Measurements from ENCODE around the gene CORIN. TPM values are rescaled to one million over a fixed set of nuclear protein-coding genes. Genes with fewer than 3 reads are reported as not detected.
"Not testable (repeated sequence)": the region's sequence is repeated elsewhere in the genome, so short reads cannot be mapped to it uniquely, and the experiment has no call there.

CORIN gene
- total RNA-seq, 3 donors from 2014 or later: 1.6 to 6.4 (median 1.6) TPM

DNA sequence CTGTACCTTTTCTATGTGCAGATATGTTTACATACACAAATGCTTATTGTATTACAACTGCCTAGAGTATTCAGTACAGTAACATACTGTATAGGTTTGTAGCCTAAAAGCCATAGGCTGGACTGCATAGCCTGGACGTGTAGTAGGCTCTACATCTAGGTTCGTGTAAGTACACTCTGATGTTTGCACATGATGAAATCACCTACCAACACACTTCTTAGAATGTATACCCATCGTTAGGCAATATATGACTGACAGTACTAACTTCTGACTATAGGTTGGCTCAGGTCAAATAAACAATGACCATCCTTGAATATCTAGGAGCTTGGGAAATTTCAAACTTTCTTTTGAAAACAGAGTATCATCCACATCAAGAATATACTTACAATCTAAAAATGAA, 139.0 kb downstream of the CORIN start:
- H3K27me3 ChIP-seq: peaks cover 0 to under 1% of the 10 kb centered on the region in 2 donors
- no peak overlapping the region for H3K27ac ChIP-seq
- no peak for DNase-seq (ENCODE audit: low spot score in 2 of 2)
- no peak overlapping the region for H3K4me3 ChIP-seq
- intact Hi-C loops (cut with DNase I; ENCODE audit: low total_unique reads): no loop called here
- no peaks in the 10 kb centered on the region for H3K4me1 ChIP-seq
- TF ChIP-seq POLR2AphosphoS5 (IDR thresholded peaks at IDR 0.05): no peak
- no peaks in the 10 kb centered on the region for H3K36me3 ChIP-seq
- H3K9me3 ChIP-seq: no peaks in the 10 kb centered on the region

GRCh38 chr4:47696823-47697222, 141.0 kb downstream of the CORIN start:
- Histone ChIP-seq H3K36me3 (no peaks in the 10 kb centered on the region), H3K27ac (no peak overlapping the region), H3K4me1 (no peaks in the 10 kb centered on the region), H3K9me3 (no peaks in the 10 kb centered on the region), H3K27me3 (no peaks in the 10 kb centered on the region), H3K4me3 (no peak overlapping the region)
- intact Hi-C loops (cut with DNase I; ENCODE audit: low total_unique reads): no loop called here
- DNase-seq (ENCODE audit: low spot score in 2 of 2): no peak
- TF ChIP-seq POLR2A (IDR thresholded peaks at IDR 0.05): no peak
- no peak for TF ChIP-seq POLR2AphosphoS5 (IDR thresholded peaks at IDR 0.05)
- TF ChIP-seq, protein P1, sequence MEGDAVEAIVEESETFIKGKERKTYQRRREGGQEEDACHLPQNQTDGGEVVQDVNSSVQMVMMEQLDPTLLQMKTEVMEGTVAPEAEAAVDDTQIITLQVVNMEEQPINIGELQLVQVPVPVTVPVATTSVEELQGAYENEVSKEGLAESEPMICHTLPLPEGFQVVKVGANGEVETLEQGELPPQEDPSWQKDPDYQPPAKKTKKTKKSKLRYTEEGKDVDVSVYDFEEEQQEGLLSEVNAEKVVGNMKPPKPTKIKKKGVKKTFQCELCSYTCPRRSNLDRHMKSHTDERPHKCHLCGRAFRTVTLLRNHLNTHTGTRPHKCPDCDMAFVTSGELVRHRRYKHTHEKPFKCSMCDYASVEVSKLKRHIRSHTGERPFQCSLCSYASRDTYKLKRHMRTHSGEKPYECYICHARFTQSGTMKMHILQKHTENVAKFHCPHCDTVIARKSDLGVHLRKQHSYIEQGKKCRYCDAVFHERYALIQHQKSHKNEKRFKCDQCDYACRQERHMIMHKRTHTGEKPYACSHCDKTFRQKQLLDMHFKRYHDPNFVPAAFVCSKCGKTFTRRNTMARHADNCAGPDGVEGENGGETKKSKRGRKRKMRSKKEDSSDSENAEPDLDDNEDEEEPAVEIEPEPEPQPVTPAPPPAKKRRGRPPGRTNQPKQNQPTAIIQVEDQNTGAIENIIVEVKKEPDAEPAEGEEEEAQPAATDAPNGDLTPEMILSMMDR (IDR thresholded peaks at IDR 0.05): no peak

DNA sequence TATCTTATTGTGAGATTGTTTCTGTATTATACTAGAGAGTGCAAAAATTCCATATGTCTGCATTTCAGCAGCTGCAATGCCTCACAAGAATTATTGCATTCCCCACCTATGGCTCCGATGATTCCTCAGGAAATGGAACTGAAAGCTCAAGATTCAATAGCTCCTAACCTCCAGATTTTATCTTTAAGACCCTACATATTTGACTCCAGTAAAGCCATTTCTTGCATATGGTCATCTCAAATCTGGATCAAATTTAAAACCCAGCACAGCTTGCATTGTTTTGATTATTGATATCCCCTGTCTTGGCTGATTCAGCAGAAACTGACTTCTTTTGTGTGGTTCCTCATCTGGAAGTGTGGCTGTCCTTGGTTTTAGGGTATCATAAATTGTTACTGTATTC, 142.6 kb downstream of the CORIN start:
- DNase-seq (ENCODE audit: low spot score in 2 of 2): no peak
- Histone ChIP-seq H3K36me3 (no peaks in the 10 kb centered on the region), H3K27ac (no peak overlapping the region), H3K27me3 (no peaks in the 10 kb centered on the region), H3K9me3 (no peaks in the 10 kb centered on the region), H3K4me3 (no peak overlapping the region), H3K4me1 (no peaks in the 10 kb centered on the region)
- TF ChIP-seq POLR2A (IDR thresholded peaks at IDR 0.05): no peak
- TF ChIP-seq, protein P1 (IDR thresholded peaks at IDR 0.05): no peak
- TF ChIP-seq POLR2AphosphoS5 (IDR thresholded peaks at IDR 0.05): no peak
- intact Hi-C loops (cut with DNase I; ENCODE audit: low total_unique reads): no loop called here

DNA sequence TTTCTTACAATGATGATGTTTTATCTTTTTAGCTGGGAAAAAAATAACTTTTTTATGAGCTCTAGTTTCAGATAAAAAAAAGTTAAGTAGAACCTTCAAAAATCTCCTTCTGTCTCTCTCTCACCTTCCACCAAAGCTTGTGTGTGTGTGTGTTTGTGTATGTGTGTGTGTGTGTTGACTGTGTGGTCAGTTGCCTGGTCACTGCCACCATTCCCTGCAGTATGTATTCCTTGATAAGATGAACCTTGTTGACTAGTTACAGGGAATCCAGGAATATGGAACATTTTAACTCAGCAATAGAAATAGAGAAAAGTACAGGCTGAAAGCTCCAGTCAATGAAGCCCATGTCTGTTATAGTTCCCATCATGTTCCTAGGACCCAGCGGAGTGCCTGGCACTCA, 143.5 kb downstream of the CORIN start:
- intact Hi-C loops (cut with DNase I; ENCODE audit: low total_unique reads): no loop called here

GRCh38 chr4:47692691-47693090, 145.2 kb downstream of the CORIN start:
- Histone ChIP-seq H3K4me3 (no peak overlapping the region), H3K27ac (no peak overlapping the region), H3K36me3 (no peaks in the 10 kb centered on the region), H3K9me3 (no peaks in the 10 kb centered on the region), H3K27me3 (no peaks in the 10 kb centered on the region), H3K4me1 (no peaks in the 10 kb centered on the region)
- no peak for TF ChIP-seq POLR2A (IDR thresholded peaks at IDR 0.05)
- TF ChIP-seq, protein P1 (IDR thresholded peaks at IDR 0.05): no peak
- no peak for TF ChIP-seq POLR2AphosphoS5 (IDR thresholded peaks at IDR 0.05)
- DNase-seq (ENCODE audit: low spot score in 2 of 2): no peak
- intact Hi-C loops (cut with DNase I; ENCODE audit: low total_unique reads): no loop called here

More for the DNA sequence above, 143.5 kb downstream of the CORIN start:
- Histone ChIP-seq H3K27me3 (no peaks in the 10 kb centered on the region), H3K4me3 (no peak overlapping the region), H3K9me3 (no peaks in the 10 kb centered on the region), H3K27ac (no peak overlapping the region), H3K4me1 (no peaks in the 10 kb centered on the region), H3K36me3 (no peaks in the 10 kb centered on the region)
- no peak for DNase-seq (ENCODE audit: low spot score in 2 of 2)
- no peak for TF ChIP-seq POLR2AphosphoS5 (IDR thresholded peaks at IDR 0.05)
- TF ChIP-seq, protein P1 (IDR thresholded peaks at IDR 0.05): no peak
- no peak for TF ChIP-seq POLR2A (IDR thresholded peaks at IDR 0.05)

GRCh38 chr4:47691757-47692383, 146.0 kb downstream of the CORIN start:
- intact Hi-C loops (cut with DNase I; ENCODE audit: low total_unique reads); H3K27me3 ChIP-seq; H3K4me3 ChIP-seq; H3K36me3 ChIP-seq; DNase-seq (ENCODE audit: low spot score in 2 of 2); H3K4me1 ChIP-seq; H3K27ac ChIP-seq; H3K9me3 ChIP-seq: not testable (repeated sequence)

Data from breast epithelium (tissue), 4 donors.